ENCODE measurements around the gene KCNH5.

KCNH5 gene

GRCh38 chr14:62687818-62688217, 357.4 kb downstream of the KCNH5 start:
- no peak for DNase-seq (ENCODE audit: low read depth in 3 of 3, low spot score in 1 of 3)

DNA sequence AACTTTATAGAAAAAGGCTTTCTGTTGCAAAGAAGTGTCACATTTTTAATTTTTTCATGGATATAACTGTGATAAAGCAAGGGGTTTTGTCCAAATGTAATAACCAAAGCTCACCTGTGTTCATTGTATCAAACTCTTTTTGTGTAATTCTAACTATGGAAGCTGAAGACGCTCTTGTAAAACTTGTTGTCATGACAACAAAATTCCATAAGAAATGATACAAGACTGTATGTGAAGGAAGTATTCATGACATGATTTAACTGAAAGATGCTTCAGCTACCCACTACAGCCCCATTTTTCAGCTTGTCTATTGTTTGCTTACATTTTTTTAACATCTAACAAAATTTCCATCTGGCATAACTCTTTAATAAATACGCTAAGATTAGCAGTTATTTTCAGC, 360.9 kb downstream of the KCNH5 start:
- DNase-seq (ENCODE audit: low read depth in 3 of 3, low spot score in 1 of 3) = no peak

- no peak for DNase-seq (ENCODE audit: low read depth in 3 of 3, low spot score in 1 of 3)
These were observed 363.1 kb downstream of the KCNH5 start for GRCh38 chr14:62682208-62682607.

GRCh38 chr14:62674563-62675237, 370.6 kb downstream of the KCNH5 start:
- DNase-seq (ENCODE audit: low read depth in 3 of 3, low spot score in 1 of 3) = no peak

DNA sequence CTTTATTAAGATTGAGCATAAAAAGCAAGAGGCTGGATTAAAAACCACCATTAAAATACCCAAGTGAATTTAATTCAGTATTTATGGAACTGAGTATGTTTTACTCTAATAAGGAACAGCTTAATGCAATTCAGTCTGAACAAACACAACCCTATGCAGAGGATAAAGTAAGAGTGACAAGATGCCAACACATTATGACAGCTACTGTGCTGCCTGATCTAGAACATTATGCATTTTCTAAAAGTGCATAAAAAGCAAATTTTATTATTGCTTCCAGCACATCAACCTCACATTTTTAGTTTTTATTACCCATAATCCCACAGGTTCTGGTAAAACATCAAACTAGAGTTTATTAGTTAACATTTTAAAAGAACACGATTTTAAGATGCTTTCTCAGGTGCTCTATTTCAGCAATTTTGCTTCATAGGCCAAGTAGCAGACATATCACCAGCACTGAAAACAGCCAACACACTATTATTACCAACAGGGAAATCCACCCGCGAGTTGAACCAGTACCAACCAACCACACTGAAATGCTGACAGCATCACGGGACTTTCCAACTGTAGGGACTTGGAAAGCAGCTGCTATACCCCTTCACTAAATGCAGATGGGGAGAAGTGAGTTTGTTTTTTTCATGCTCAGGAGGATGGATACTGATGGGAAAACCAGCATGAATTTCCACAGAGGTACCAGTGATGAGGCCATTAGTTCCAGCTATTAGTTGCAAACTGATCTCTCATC, 372.1 kb downstream of the KCNH5 start:
- DNase-seq (ENCODE audit: low read depth in 3 of 3, low spot score in 1 of 3) = no peak

- no peak for DNase-seq (ENCODE audit: low read depth in 3 of 3, low spot score in 1 of 3)
These were observed 374.7 kb downstream of the KCNH5 start for GRCh38 chr14:62670526-62670925.

GRCh38 chr14:62667421-62667914, 377.8 kb downstream of the KCNH5 start:
- DNase-seq (ENCODE audit: low read depth in 3 of 3, low spot score in 1 of 3) = no peak

DNA sequence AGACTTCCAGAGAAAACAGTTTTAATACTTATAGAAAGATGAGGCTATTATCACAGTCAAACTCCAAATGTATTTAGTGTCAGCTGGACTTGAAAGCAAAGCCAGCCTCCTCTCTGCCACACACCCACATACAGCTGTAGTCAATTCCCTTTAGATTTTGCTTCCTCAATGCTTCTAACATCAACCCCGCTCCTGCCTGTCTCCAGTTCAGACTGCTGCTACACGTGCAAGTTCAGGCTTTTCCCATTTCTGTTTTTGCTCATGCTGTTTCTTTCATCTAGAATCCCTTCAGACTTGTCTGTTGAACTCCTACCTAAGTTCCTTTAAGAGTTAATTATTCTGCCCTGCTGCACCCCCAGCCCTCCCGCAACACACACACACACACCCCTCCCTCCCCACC, 380.0 kb downstream of the KCNH5 start:
- DNase-seq (ENCODE audit: low read depth in 3 of 3, low spot score in 1 of 3) = no peak

DNA sequence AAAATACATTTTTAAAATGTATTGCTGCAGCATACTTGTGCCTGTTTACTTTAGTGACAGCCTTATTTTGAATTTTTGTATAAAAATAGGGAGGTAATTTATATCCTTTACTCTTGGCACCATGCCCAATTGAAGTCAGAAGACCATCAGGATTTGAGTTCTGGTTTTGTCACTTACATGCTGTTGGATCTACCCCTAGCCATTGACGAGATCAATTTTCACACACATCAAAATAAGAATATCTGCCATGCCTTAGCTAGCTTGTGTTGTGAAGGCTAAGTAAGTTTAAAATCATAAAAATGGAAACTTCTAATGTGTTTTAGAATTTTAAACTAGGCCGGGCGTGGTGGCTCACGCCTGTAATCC, 381.8 kb downstream of the KCNH5 start:
- no peak for DNase-seq (ENCODE audit: low read depth in 3 of 3, low spot score in 1 of 3)

DNA sequence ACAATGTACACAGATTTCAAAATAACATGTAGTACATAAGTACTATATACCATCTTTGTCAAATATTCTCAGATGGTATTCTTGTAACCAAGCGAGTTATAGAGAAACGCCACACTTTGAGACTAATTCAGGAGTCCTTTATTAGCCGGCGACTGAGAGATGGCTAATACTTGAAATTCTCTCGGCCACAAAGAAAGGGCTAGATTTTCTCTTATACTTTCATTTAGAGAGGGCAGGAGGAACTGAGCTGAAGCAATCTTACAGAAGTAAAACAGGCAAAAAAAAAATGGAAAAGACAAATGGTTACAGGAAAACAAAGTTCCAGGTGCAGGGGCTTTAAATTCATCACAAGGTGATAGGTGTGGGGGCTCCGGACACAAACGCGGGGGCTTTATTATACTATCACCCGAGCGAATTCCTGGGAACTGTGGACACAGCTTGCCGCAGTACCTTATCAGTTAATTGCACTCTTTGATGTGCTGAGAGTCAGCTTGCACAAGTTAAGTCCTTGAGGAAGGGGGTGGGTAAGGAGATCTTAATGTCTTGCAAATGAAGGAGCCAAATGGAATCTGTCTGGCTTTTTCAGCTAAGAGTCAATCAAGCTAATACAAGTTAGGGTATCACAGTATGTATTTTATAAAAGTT, 382.3 kb downstream of the KCNH5 start:
- no peak for DNase-seq (ENCODE audit: low read depth in 3 of 3, low spot score in 1 of 3)

GRCh38 chr14:62661818-62662217, 383.4 kb downstream of the KCNH5 start:
- no peak for DNase-seq (ENCODE audit: low read depth in 3 of 3, low spot score in 1 of 3)

DNA sequence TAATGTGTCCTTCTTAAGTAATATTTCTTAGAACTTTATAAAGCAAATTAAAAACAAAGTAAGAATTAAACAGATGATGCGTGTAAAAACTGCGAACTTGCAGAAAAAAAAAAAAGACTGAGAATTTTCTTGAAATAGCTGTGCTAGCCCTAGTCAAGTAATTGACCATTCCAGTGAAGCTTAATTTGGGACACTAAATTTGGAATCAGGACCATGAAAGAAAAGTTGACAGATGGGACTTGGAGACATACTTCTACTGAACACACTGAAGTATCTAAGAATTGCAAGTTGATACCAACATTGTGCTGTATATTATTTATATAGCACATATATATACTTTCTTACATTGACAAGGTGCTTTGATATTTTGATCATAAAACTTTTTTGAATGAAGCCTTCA, 386.6 kb downstream of the KCNH5 start:
- no peak for DNase-seq (ENCODE audit: low read depth in 3 of 3, low spot score in 1 of 3)

DNA sequence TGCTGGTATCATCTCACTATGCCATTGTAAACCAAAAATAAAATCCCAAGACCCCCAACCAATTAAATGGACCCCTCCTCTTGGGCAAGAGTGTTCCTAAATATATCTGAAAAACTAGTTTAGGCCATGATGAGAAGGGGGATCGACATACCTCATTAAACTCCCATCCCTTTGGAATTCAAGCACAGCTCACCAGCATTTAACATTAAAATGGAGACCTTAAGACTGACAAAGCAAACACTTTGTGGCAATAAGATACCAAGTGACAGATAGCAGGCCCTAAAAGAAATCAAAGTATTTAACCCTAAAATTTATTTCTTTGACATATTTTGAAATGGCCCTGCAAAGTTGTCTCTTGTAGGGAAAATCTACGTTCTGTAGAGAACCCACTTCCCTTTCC, 387.9 kb downstream of the KCNH5 start:
- DNase-seq (ENCODE audit: low read depth in 3 of 3, low spot score in 1 of 3) = no peak

DNA sequence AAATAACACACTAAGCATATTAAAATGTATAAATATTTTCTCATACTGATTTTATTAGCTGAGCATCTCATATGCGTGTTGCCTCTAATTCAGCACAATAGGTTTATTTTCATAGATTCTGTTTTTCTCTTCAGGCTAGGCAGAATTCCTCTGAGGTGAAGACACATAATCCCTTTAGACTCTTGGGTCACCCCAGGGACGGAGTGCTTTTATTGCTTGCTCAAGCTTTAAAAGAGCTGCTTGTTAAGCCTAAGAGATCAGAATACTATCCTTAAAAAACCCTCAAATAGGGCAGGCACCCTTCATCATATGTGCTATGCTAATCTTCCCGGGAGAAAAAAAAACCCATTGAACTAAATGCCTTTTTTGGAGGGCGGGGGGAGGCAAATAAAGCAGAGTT, 390.1 kb downstream of the KCNH5 start:
- DNase-seq (ENCODE audit: low read depth in 3 of 3, low spot score in 1 of 3) = no peak

- DNase-seq (ENCODE audit: low read depth in 3 of 3, low spot score in 1 of 3) = no peak
These were observed 390.6 kb downstream of the KCNH5 start for GRCh38 chr14:62654641-62655040.

Measured in stimulated activated CD4-positive, alpha-beta T cell treated with anti-CD3 and anti-CD28 coated beads, TNF-alpha, amount 100 ng/mL, for 1 hour (primary cell).